Right hindlimb (tissue), 1 donor: ENCODE measurements around the gene CLIP2.
"Not testable (repeated sequence)": the region's sequence is repeated elsewhere in the genome, so short reads cannot be mapped to it uniquely, and the experiment has no call there.

Source experiments
- DNase-seq: peaks from one replicate; pipeline ENCODE4 v3.0.0-alpha.2; 2018

Gene CLIP2

GRCh38 chr7:74407958-74408357 is 118.8 kb downstream of the CLIP2 start:
- DNase-seq = no peak

GRCh38 chr7:74409571-74409970 is 120.4 kb downstream of the CLIP2 start:
- DNase-seq = no peak

- DNase-seq = no peak
Observed at GRCh38 chr7:74410772-74411171, 121.6 kb downstream of the CLIP2 start.

GRCh38 chr7:74411571-74411970 is 122.4 kb downstream of the CLIP2 start:
- not testable (repeated sequence) for DNase-seq

- no peak for DNase-seq
Observed at GRCh38 chr7:74412056-74412455, 122.8 kb downstream of the CLIP2 start.

- no peak for DNase-seq
Observed at GRCh38 chr7:74412603-74413002, 123.4 kb downstream of the CLIP2 start.

- DNase-seq = not testable (repeated sequence)
Observed at GRCh38 chr7:74414595-74415333, 125.6 kb downstream of the CLIP2 start.

GRCh38 chr7:74417419-74417971 is 128.3 kb downstream of the CLIP2 start:
- DNase-seq = peak; percentile 76

- DNase-seq = no peak
Observed at GRCh38 chr7:74418076-74418475, 128.9 kb downstream of the CLIP2 start.

GRCh38 chr7:74418538-74418937 is 129.3 kb downstream of the CLIP2 start:
- DNase-seq = no peak

GRCh38 chr7:74419232-74419631 is 130.0 kb downstream of the CLIP2 start:
- not testable (repeated sequence) for DNase-seq

- no peak for DNase-seq
Observed at GRCh38 chr7:74420006-74420405, 130.8 kb downstream of the CLIP2 start.

GRCh38 chr7:74424291-74424880 is 135.2 kb downstream of the CLIP2 start:
- DNase-seq = no peak

GRCh38 chr7:74428023-74428422 is 138.8 kb downstream of the CLIP2 start:
- DNase-seq = no peak

GRCh38 chr7:74429153-74429747 is 140.0 kb downstream of the CLIP2 start:
- no peak for DNase-seq

- not testable (repeated sequence) for DNase-seq
Observed at GRCh38 chr7:74430409-74430808, 141.2 kb downstream of the CLIP2 start.

- DNase-seq = no peak
Observed at GRCh38 chr7:74430961-74431466, 141.8 kb downstream of the CLIP2 start.

- DNase-seq = not testable (repeated sequence)
Observed at GRCh38 chr7:74437291-74437571, 148.0 kb downstream of the CLIP2 start.

- no peak for DNase-seq
Observed at GRCh38 chr7:74438327-74438726, 149.1 kb downstream of the CLIP2 start.

GRCh38 chr7:74439541-74439940 is 150.3 kb downstream of the CLIP2 start:
- DNase-seq = no peak

GRCh38 chr7:74440143-74440542 is 150.9 kb downstream of the CLIP2 start:
- DNase-seq = not testable (repeated sequence)

- DNase-seq = no peak
Observed at GRCh38 chr7:74441801-74442200, 152.6 kb downstream of the CLIP2 start.

GRCh38 chr7:74443543-74444247 is 154.5 kb downstream of the CLIP2 start:
- DNase-seq = no peak
